Neural cell (in vitro differentiated cells): ENCODE data around the gene SZT2. TPM values are rescaled to one million over a fixed set of nuclear protein-coding genes. Genes with fewer than 3 reads are reported as not detected.
"Not testable (repeated sequence)": the region's sequence is repeated elsewhere in the genome, so short reads cannot be mapped to it uniquely, and the experiment has no call there.

Source experiments
- H2AFZ ChIP-seq: fragments of 200-600, 300-800 bp; sonication (generic), shearing (Covaris generic); 2 replicates; pipeline ENCODE4 v1.6.0; 2014; ENCODE audit warnings: low read depth, mild to moderate bottlenecking, antibody characterized with exemption, low read length, moderate library complexity
- H3F3A ChIP-seq: fragments of 200-600 bp; shearing (Covaris generic); 2 replicates; pipeline ENCODE4 v1.6.1; 2016; ENCODE audit warnings: mild to moderate bottlenecking, moderate library complexity, mixed read lengths, antibody characterized with exemption, low read length; ENCODE audit not compliant: insufficient read depth, poor library complexity, severe bottlenecking
- H3K27ac ChIP-seq: fragments of 200-600, 300-800 bp; sonication (generic), shearing (Covaris generic); 2 replicates; pipeline ENCODE4 v1.5.1; 2014; ENCODE audit warnings: mild to moderate bottlenecking, low read length, moderate library complexity
- H3K27me3 ChIP-seq: fragments of 300-800, 200-600 bp; sonication (generic), shearing (Covaris generic); 2 replicates; pipeline ENCODE4 v1.6.0; 2014; ENCODE audit warnings: mild to moderate bottlenecking, low read depth, low read length, moderate library complexity; ENCODE audit not compliant: insufficient read depth
- H3K36me3 ChIP-seq: fragments of 300-800, 200-600 bp; sonication (generic), shearing (Covaris generic); 2 replicates; pipeline ENCODE4 v1.5.1; 2014; ENCODE audit warnings: mild to moderate bottlenecking, antibody characterized with exemption, low read length, moderate library complexity; ENCODE audit not compliant: insufficient read depth
- H3K4me2 ChIP-seq: fragments of 300-800, 200-600 bp; sonication (generic), shearing (Covaris generic); 2 replicates; pipeline ENCODE4 v1.6.0; 2014; ENCODE audit warnings: mild to moderate bottlenecking, low read length
- H3K4me3 ChIP-seq: fragments of 300-800, 200-600 bp; sonication (generic), shearing (Covaris generic); 2 replicates; pipeline ENCODE4 v1.5.1; 2014; ENCODE audit warnings: mild to moderate bottlenecking, low read length, moderate library complexity
- H3K79me2 ChIP-seq: fragments of 200-600 bp; shearing (Covaris generic); replicated peaks from 2 replicates; pipeline ENCODE4 v1.6.0; 2014; ENCODE audit warnings: mild to moderate bottlenecking, low read length, moderate library complexity; ENCODE audit not compliant: insufficient read depth
- H3K9ac ChIP-seq: fragments of 300-800, 200-600 bp; sonication (generic), shearing (Covaris generic); 2 replicates; pipeline ENCODE4 v1.6.1; 2016; ENCODE audit warnings: mild to moderate bottlenecking, low read length, mixed read lengths
- H3K9me2 ChIP-seq: fragments of 200-600 bp; shearing (Covaris generic); 2 replicates; pipeline ENCODE4 v1.6.1; 2016; ENCODE audit warnings: mild to moderate bottlenecking, low read length, mixed read lengths; ENCODE audit not compliant: insufficient read depth
- H3K9me3 ChIP-seq: fragments of 200-600, 300-800 bp; sonication (generic), shearing (Covaris generic); 2 replicates; pipeline ENCODE4 v1.6.1; 2016; ENCODE audit warnings: mild to moderate bottlenecking, mixed run types, low read length, moderate library complexity, mixed read lengths
- H4K20me1 ChIP-seq: fragments of 200-600 bp; shearing (Covaris generic); 2 replicates; pipeline ENCODE4 v1.6.1; 2016; ENCODE audit warnings: mild to moderate bottlenecking, mixed run types; ENCODE audit not compliant: insufficient read depth
- CTCF ChIP-seq: fragments of 450-650 bp; IDR thresholded peaks from 2 replicates; pipeline ENCODE4 v1.5.1; 2014; ENCODE audit warnings: antibody characterized with exemption, mild to moderate bottlenecking, moderate library complexity; ENCODE audit not compliant: poor library complexity, severe bottlenecking
- EP300 ChIP-seq: fragments of 450-650 bp; conservative IDR thresholded peaks from 2 replicates; pipeline ENCODE4 v1.6.1; 2014; ENCODE audit warnings: antibody characterized with exemption, mild to moderate bottlenecking, moderate library complexity; ENCODE audit not compliant: poor library complexity, severe bottlenecking
- EZH2 ChIP-seq: fragments of 200-600, 300-800 bp; shearing (Covaris generic), sonication (generic); IDR thresholded peaks from 2 replicates; pipeline ENCODE4 v1.6.1; 2014; ENCODE audit warnings: antibody characterized with exemption, low read length, borderline replicate concordance, mild to moderate bottlenecking; ENCODE audit not compliant: insufficient read depth, poor library complexity, severe bottlenecking
- MXI1 ChIP-seq: fragments of 450-650 bp; conservative IDR thresholded peaks from 2 replicates; pipeline ENCODE4 v1.6.1; 2014; ENCODE audit warnings: antibody characterized with exemption, mild to moderate bottlenecking; ENCODE audit not compliant: poor library complexity, severe bottlenecking
- POLR2AphosphoS5 ChIP-seq: IDR thresholded peaks from 2 replicates; pipeline ENCODE4 v1.6.1; 2012
- RAD21 ChIP-seq: fragments of 450-650 bp; conservative IDR thresholded peaks from 2 replicates; pipeline ENCODE4 v1.6.1; 2014; ENCODE audit warnings: antibody characterized with exemption, mild to moderate bottlenecking, moderate library complexity
- REST ChIP-seq: IDR thresholded peaks from 2 replicates; pipeline ENCODE4 v1.6.1; 2012; ENCODE audit warnings: borderline replicate concordance
- SMC3 ChIP-seq: fragments of 450-650 bp; conservative IDR thresholded peaks from 2 replicates; pipeline ENCODE4 v1.6.1; 2014; ENCODE audit warnings: antibody characterized with exemption, mild to moderate bottlenecking, moderate library complexity; ENCODE audit not compliant: poor library complexity
- TAF1 ChIP-seq: IDR thresholded peaks from 2 replicates; pipeline ENCODE4 v1.6.1; 2012; ENCODE audit warnings: low read depth
- polyA plus RNA-seq: library from polyadenylated mRNA; depleted of rRNA; stranded (reverse); fragments of >200 nt; gene quantifications from 2 replicates; pipeline ENCODE4 v1.2.3, GENCODE V29; 2014

Gene SZT2
- polyA plus RNA-seq, 1 donor from 2014 or later, result 6.6 TPM

DNA sequence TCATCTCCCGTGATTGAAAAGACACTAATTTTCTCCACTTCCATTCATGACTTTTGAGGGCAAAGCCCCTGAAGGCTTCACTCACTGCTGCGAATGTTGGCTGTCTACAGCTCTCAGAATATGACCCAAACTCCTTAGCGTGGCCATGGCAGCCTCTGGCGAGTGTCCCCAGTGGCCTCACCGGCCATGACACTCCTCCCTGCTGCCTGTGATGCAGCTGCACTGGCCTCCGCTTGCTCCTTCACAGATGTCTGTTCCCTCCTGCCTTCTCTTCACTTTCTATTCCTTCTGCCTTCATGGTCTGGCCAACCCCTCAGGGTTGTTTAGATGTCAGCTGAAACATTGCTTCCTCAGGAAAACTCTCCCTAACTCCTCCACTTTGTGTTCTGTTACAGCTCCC lies 110.2 kb downstream of the SZT2 start:
- Histone ChIP-seq H3K27ac (no peak overlapping the region), H3K9ac (no peak overlapping the region), H3K27me3 (no peaks in the 10 kb centered on the region), H3K79me2 (no peaks in the 10 kb centered on the region), H4K20me1 (no peaks in the 10 kb centered on the region), H3K9me2 (no peaks in the 10 kb centered on the region), H2AFZ (no peak overlapping the region), H3K4me2 (no peak overlapping the region), H3K36me3 (no peaks in the 10 kb centered on the region), H3F3A (no peaks in the 10 kb centered on the region), H3K4me3 (no peak overlapping the region), H3K9me3 (no peaks in the 10 kb centered on the region)
- no peak for TF ChIP-seq RAD21
- TF ChIP-seq POLR2AphosphoS5, result no peak
- TF ChIP-seq EZH2, result no peak
- TF ChIP-seq EP300, result no peak
- TF ChIP-seq REST, result no peak

DNA sequence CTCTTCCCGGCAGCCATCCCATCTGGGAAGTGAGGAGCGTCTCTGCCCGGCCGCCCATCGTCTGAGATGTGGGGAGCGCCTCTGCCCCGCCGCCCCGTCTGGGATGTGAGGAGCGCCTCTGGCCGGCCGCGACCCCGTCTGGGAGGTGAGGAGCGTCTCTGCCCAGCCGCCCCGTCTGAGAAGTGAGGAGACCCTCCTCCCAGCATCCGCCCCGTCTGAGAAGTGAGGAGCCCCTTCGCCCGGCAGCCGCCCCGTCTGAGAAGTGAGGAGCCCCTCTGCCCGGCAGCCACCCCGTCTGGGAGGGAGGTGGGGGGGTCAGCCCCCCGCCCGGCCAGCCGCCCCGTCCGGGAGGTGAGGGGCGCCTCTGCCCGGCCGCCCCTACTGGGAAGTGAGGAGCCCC lies 112.1 kb downstream of the SZT2 start:
- H3K4me3 ChIP-seq, H3K4me2 ChIP-seq, H3K27me3 ChIP-seq, H4K20me1 ChIP-seq, H3K27ac ChIP-seq, H3K79me2 ChIP-seq, H3K9me2 ChIP-seq, H3F3A ChIP-seq, H3K9ac ChIP-seq, H3K9me3 ChIP-seq, H2AFZ ChIP-seq, H3K36me3 ChIP-seq: not testable (repeated sequence)

DNA sequence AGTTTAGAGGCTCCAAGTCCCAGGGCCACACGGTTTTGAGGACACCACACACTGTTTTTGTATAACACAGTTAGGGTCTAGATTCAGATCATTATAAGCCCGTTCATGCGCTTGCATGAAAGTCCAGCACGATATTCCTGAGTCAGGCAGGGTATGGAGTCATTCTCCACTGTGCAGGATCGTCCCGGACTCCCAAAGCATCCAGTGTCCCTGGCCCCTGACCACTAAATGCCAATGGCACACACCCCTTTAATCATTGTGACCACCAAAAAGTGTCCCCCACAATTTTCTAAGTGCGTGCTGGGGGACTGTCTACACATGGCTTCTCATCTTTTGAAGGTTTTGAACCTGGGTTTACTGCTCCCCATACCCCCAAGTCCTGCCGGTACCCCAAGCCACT lies 113.8 kb downstream of the SZT2 start:
- H3F3A ChIP-seq, result no peaks in the 10 kb centered on the region
- no peak overlapping the region for H2AFZ ChIP-seq
- no peak overlapping the region for H3K27ac ChIP-seq
- H3K27me3 ChIP-seq, result no peaks in the 10 kb centered on the region
- no peak overlapping the region for H3K4me2 ChIP-seq
- no peaks in the 10 kb centered on the region for H3K9me2 ChIP-seq
- no peaks in the 10 kb centered on the region for H3K79me2 ChIP-seq
- no peaks in the 10 kb centered on the region for H4K20me1 ChIP-seq
- TF ChIP-seq EZH2 (no peak), REST (no peak), POLR2AphosphoS5 (no peak), RAD21 (no peak), CTCF (no peak), TAF1 (no peak), SMC3 (no peak), EP300 (no peak), MXI1 (no peak)
- H3K36me3 ChIP-seq, result no peaks in the 10 kb centered on the region
- H3K4me3 ChIP-seq, result no peak overlapping the region
- H3K9ac ChIP-seq, result no peak overlapping the region
- no peaks in the 10 kb centered on the region for H3K9me3 ChIP-seq
